Smooth muscle cell (in vitro differentiated cells): ENCODE results near the gene KCNJ15. TPM values are rescaled to one million over a fixed set of nuclear protein-coding genes. Genes with fewer than 3 reads are reported as not detected.

Source experiments
- DNase-seq: peaks from one replicate; lab custom pipeline; 2025; ENCODE audit not compliant: unreplicated experiment; lab: John Stamatoyannopoulos, UW
- H2AFZ ChIP-seq: fragments of 200-600 bp; sonication (generic); 2 replicates; pipeline ENCODE4 v1.6.0; 2016; ENCODE audit warnings: antibody characterized with exemption, low read depth, mild to moderate bottlenecking
- H3F3A ChIP-seq: fragments of 200-600 bp; sonication (generic); 2 replicates; pipeline ENCODE4 v1.6.0; 2017; ENCODE audit warnings: antibody characterized with exemption, low read depth
- H3K27ac ChIP-seq: fragments of 200-600 bp; sonication (generic); 2 replicates; pipeline ENCODE4 v1.5.1; 2016; ENCODE audit warnings: low read depth, mild to moderate bottlenecking
- H3K27me3 ChIP-seq: fragments of 200-600 bp; sonication (generic); 2 replicates; pipeline ENCODE4 v1.6.1; 2016; ENCODE audit warnings: low read depth, mild to moderate bottlenecking
- H3K36me3 ChIP-seq: fragments of 200-600 bp; sonication (generic); 2 replicates; pipeline ENCODE4 v1.5.1; 2016; ENCODE audit warnings: low read depth
- H3K4me1 ChIP-seq: fragments of 200-600 bp; sonication (generic); 2 replicates; pipeline ENCODE4 v1.5.1; 2016; ENCODE audit warnings: low read depth
- H3K4me2 ChIP-seq: fragments of 200-600 bp; sonication (generic); 2 replicates; pipeline ENCODE4 v1.6.0; 2016; ENCODE audit warnings: mild to moderate bottlenecking
- H3K4me3 ChIP-seq: fragments of 200-600 bp; sonication (generic); 2 replicates; pipeline ENCODE4 v1.5.1; 2016; ENCODE audit warnings: mild to moderate bottlenecking
- H3K79me2 ChIP-seq: fragments of 200-600 bp; sonication (generic); 2 replicates; pipeline ENCODE4 v1.6.0; 2016; ENCODE audit warnings: low read depth, mild to moderate bottlenecking
- H3K9ac ChIP-seq: fragments of 200-600 bp; sonication (generic); 2 replicates; pipeline ENCODE4 v1.6.0; 2016; ENCODE audit warnings: low read depth
- H3K9me3 ChIP-seq: fragments of 200-600 bp; sonication (generic); replicated peaks from 2 replicates; pipeline ENCODE4 v1.5.1; 2016; ENCODE audit warnings: low read depth
- H4K20me1 ChIP-seq: fragments of 200-600 bp; sonication (generic); 2 replicates; pipeline ENCODE4 v1.6.0; 2016; ENCODE audit warnings: low read depth
- CTCF ChIP-seq: fragments of 200-600 bp; sonication (generic); IDR thresholded peaks from 2 replicates; pipeline ENCODE4 v1.5.1; 2017; ENCODE audit warnings: borderline replicate concordance, mild to moderate bottlenecking, antibody characterized with exemption; ENCODE audit not compliant: insufficient read depth, poor library complexity, severe bottlenecking
- WGBS: methylation state at CpG from one replicate; pipeline ENCODE4 v1.1.7; 2016; ENCODE audit warnings: low lambda C conversion rate; 5-methylcytosine and 5-hydroxymethylcytosine counted together
- polyA plus RNA-seq: library from polyadenylated mRNA; unstranded; fragments of >200 nt; fragmentation: Nextera tagmentation; extraction: Ambion mirVana; gene quantifications from 2 replicates; pipeline ENCODE4 v1.2.1, GENCODE V29; 2016
- total RNA-seq: library from RNA; depleted of rRNA; stranded (reverse); fragments of >200 nt; gene quantifications from 2 replicates; pipeline ENCODE4 v1.2.3, GENCODE V29; 2014

The KCNJ15 gene
- 14.7 and 21.9 TPM in 2 replicates for total RNA-seq
- 4.2 and 12.9 TPM in 2 replicates for polyA plus RNA-seq

GRCh38 chr21:38256599-38257302 is at the start of gene KCNJ15:
Gene KCNJ15 (plus strand): TSS chr21:38256991. CDS start chr21:38299262, 42,271 bp downstream.
- Histone ChIP-seq H4K20me1 (no peaks in the 10 kb centered on the region), H3K4me3 (peak within 1 kb of the TSS; percentile 17), H3K9ac (no peak within 1 kb of the TSS), H3K9me3 (no peaks in the 10 kb centered on the region), H3K27ac (peak within 1 kb of the TSS; percentile 83), H3K4me2 (peak within 1 kb of the TSS; percentile 18), H3K4me1 (peaks cover 5% of the 10 kb centered on the region), H3K27me3 (no peaks in the 10 kb centered on the region), H3F3A (peaks cover 3% of the 10 kb centered on the region), H3K36me3 (no peaks in the 10 kb centered on the region), H2AFZ (no peak within 1 kb of the TSS), H3K79me2 (no peaks in the 10 kb centered on the region)
- 82% methylated on average over 5 of the region's 5 CpGs for WGBS
- no peak for DNase-seq
- TF ChIP-seq CTCF = no peak

DNA sequence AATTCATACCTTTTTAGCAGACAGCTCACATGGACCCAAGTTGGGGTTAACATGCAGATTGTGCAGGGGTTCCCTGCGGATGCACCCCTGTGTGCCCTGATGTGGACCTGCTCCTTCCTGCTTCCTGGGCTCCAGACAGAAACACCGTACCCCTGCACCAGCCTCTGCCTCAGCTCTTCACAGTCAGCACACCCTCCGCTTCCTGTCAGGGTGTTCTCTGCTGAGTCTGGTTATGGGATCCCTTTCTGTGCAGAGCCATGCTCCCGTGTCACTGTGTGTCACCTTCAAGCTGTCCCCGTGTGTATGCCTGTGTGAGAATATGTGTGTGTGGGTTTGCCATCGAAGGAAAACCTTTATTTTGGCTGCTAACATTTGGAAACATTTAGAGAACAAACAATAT is 48.7 kb upstream of the KCNJ15 start:
- H3K36me3 ChIP-seq = no peaks in the 10 kb centered on the region
- H3K4me1 ChIP-seq = no peaks in the 10 kb centered on the region
- WGBS = 80% methylated on average over 6 of the region's 6 CpGs
- H3K79me2 ChIP-seq = no peaks in the 10 kb centered on the region
- no peak for DNase-seq
- no peaks in the 10 kb centered on the region for H4K20me1 ChIP-seq
- H3K27me3 ChIP-seq = no peaks in the 10 kb centered on the region
- H3K4me3 ChIP-seq = no peak overlapping the region
- no peak for TF ChIP-seq CTCF
- H3K9ac ChIP-seq = no peak overlapping the region
- H3K27ac ChIP-seq = no peak overlapping the region
- H3F3A ChIP-seq = no peaks in the 10 kb centered on the region
- no peak overlapping the region for H3K4me2 ChIP-seq
- peaks cover 4% of the 10 kb centered on the region for H3K9me3 ChIP-seq
- H2AFZ ChIP-seq = no peak overlapping the region

GRCh38 chr21:38211321-38211720 is 45.5 kb upstream of the KCNJ15 start:
- H4K20me1 ChIP-seq = no peaks in the 10 kb centered on the region
- peaks cover 4% of the 10 kb centered on the region for H3K9me3 ChIP-seq
- no peaks in the 10 kb centered on the region for H3F3A ChIP-seq
- no peak overlapping the region for H3K4me3 ChIP-seq
- no peak overlapping the region for H3K27ac ChIP-seq
- H3K4me2 ChIP-seq = no peak overlapping the region
- H3K36me3 ChIP-seq = no peaks in the 10 kb centered on the region
- H3K79me2 ChIP-seq = no peaks in the 10 kb centered on the region
- no peak for TF ChIP-seq CTCF
- 88% methylated on average over 3 of the region's 3 CpGs for WGBS
- no peak overlapping the region for H3K9ac ChIP-seq
- H2AFZ ChIP-seq = no peak overlapping the region
- DNase-seq = no peak
- H3K27me3 ChIP-seq = no peaks in the 10 kb centered on the region
- no peaks in the 10 kb centered on the region for H3K4me1 ChIP-seq

DNA sequence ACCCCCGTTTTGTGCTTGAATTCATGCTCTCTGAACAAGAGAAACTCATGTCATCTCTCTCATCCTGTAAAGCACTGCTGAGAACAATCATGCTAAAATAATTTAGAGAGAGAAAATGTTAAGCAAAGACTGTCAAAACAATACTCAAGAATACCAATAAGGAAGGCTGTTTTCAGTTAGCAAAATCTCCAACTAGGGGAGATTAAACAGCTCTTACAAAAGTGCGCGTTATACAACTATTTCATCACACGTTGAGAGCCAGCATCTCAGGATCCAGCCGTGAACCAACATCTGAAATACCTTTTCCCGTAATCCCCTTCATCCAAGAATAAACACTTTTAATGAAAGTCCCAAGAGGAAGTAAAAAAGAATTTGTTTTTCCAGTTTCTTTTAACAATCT is 44.1 kb upstream of the KCNJ15 start:
- Histone ChIP-seq H3K79me2 (no peaks in the 10 kb centered on the region), H3K9me3 (peaks cover 4% of the 10 kb centered on the region), H2AFZ (no peak overlapping the region), H4K20me1 (no peaks in the 10 kb centered on the region), H3F3A (no peaks in the 10 kb centered on the region), H3K27me3 (no peaks in the 10 kb centered on the region), H3K4me1 (no peaks in the 10 kb centered on the region), H3K4me3 (no peak overlapping the region), H3K36me3 (no peaks in the 10 kb centered on the region), H3K9ac (no peak overlapping the region), H3K4me2 (no peak overlapping the region), H3K27ac (no peak overlapping the region)
- no peak for DNase-seq
- TF ChIP-seq CTCF = no peak
- WGBS = 90% methylated on average over 6 of the region's 6 CpGs
